Left renal cortex interstitium (tissue), 4 donors: Measurements from ENCODE around the gene CSTF1. TPM values are rescaled to one million over a fixed set of nuclear protein-coding genes. Genes with fewer than 3 reads are reported as not detected.

Source experiments
- DNase-seq, 4 donors: peaks; one replicate each; pipeline ENCODE4 v3.0.0-alpha.2; 2013; ENCODE audit warnings: low read depth in 4 of 4, low spot score in 2 of 4, missing footprints in 1 of 4
- polyA plus RNA-seq, 4 donors: library from polyadenylated mRNA; unstranded; fragments of 120-200 nt; gene quantifications; one replicate each; pipeline ENCODE4 v1.2.1, GENCODE V29; 2013; ENCODE audit not compliant: insufficient read length in 4 of 4

Gene CSTF1
- polyA plus RNA-seq, 4 donors = 39.6 to 43.8 (median 41.0) TPM

DNA sequence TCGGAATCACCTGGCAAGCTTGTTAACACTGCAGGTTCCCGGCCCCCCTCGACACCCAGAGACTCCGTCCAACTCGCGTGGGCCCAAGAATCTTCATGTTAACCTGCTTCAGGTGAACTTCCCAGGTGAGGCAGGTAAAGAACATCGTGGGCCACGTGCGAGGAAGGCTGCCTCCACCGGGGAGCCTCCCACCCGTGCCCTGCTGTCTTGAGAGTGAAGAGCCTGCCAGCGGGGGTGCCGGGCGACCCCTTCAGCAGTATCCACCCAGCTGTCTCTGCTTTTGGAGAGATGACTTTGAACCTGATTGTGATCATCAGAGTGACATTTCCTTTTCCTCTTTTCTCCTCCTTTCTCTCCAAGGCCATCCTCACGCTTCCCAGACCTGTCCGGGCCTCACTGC, 53.1 kb downstream of the CSTF1 start:
- no peak for DNase-seq

DNA sequence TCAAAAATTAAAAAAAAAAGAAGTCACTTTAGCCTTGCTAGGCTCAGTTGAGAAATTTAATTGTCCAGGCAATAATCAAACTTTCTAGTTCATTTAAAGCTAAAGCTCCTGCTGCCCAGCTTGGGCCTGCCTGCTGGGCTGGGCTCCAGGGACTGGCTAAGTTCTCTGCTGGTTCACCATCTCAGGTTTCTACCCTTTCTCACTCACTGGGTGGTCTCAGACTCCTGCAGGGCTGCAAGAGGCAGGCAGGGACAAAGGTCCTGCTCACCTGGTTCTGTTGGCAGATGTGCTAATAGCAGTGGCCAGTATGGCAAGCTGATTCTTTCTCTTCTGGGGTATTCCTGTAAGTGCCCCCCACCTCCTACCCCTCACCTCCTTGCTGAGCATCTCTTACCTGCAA, 54.8 kb downstream of the CSTF1 start:
- DNase-seq = no peak

DNA sequence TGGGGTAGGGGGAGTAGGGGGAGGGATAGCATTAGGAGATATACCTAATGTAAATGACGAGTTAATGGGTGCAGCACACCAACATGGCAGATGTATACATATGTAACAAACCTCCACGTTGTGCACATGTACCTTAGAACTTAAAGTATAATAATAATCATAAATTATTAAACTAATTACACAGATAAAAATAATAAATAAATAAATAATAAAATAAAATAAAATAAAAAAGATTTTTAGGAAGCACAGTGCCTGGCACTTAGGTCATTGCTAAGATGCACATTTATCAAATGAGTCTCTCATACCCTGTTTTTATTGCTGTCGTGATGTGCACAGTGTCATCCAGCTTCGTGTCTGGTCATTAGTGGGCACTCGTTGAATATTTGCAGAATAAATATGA, 57.0 kb downstream of the CSTF1 start:
- no peak for DNase-seq

DNA sequence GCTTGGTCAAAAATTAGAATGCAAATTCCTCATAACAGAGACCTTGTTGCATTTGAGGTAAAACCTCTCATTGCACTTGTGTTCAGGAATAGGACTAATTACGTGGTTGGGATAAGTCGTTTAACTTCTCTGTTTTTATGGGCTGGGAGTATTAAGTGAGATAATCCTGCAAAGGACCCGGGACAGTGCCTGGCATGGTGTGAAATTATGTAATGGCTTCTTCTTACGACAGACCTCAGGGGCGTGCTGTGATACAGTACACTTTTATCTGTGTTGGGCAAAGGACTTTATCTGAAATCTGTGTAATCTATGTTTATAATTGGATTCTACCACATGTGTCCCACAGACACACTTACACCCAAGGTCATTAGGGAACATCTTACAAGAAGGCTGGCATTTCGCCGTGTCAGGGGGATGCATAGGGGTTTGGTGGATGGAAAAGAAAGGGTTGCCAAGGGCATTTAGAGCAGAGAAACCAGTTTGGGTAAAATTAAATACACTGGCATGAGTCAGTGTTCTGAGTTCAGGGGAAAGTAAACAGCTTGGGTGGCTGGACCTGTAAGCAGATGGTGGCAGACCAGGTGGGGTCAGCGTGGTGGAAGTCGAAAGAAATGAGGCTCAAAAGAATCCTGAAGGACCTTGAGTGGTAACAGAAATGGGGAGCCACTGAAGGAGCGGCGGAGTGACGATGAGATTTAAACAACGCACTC, 58.8 kb downstream of the CSTF1 start:
- DNase-seq = no peak

DNA sequence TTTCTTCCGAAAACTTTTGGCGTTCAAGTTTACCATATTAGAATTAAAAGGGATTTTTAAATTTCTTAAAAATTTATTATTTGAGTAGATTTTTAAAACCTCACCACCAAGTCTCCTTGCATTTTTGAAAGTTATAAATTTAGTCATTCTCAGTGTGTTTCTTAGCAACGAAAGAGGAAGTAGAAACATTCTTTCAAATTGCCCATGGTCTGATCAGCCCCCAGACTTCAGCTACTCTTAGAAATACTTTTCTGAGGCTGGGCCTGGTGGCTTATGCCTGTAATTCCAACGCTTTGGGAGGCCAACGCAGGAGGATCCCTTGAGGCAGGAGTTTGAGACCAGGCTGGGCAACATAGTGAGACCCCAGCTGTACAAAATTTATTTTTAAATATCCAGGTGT, 60.9 kb downstream of the CSTF1 start:
- no peak for DNase-seq

DNA sequence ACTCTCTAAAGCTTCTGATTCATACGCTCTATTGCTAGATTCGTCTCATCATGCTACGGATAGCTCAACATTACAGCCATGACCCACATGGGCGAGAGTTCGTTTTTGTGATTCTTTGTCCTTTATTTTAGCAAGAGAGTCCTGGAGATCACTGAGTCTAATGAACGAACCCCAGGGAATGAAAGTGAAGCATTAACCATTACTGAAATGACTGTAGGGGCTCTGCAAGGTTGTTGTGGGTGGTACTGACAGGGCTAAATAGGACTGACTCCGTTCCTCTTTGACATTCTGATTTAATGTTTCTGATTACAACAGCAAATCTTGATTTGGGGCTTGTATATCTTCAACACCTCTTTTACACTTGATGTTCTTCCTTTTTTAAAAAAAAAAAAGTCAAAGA, 62.3 kb downstream of the CSTF1 start:
- DNase-seq = no peak

Other genes with a start within 250 kb of the CSTF1 start
- not detected for gene MC3R, start 143.9 kb upstream of the CSTF1 start, polyA plus RNA-seq
- gene FAM210B, start 33.7 kb upstream of the CSTF1 start, polyA plus RNA-seq = 10 to 100 TPM; 36.2 to 47.1 (median 38.9) TPM
- gene AURKA, start 430 bp upstream of the CSTF1 start, polyA plus RNA-seq = 10 to 100 TPM; 14.8 to 16.1 (median 15.1) TPM
- 1 to 10 TPM; 3.4 to 3.8 (median 3.7) TPM for gene CASS4, start 19.6 kb downstream of the CSTF1 start, polyA plus RNA-seq
- 100 to 1,000 TPM; 119 to 133 (median 125) TPM for gene RTF2, start 76.0 kb downstream of the CSTF1 start, polyA plus RNA-seq
- under 1 TPM in 2 of 4 donors, not detected in 2; 0.49 to 0.55 TPM for gene FAM209A, start 132.1 kb downstream of the CSTF1 start, polyA plus RNA-seq
- gene FAM209B, start 140.6 kb downstream of the CSTF1 start, polyA plus RNA-seq = under 1 TPM in 2 of 4 donors, not detected in 2; 0.33 to 0.43 TPM
- 1 to 10 TPM in 1 of 4 donors, under 1 TPM in 3; 0.72 to 1.2 (median 0.88) TPM for gene TFAP2C, start 236.7 kb downstream of the CSTF1 start, polyA plus RNA-seq